ENCODE results near the gene FKBP4. TPM values are rescaled to one million over a fixed set of nuclear protein-coding genes. Genes with fewer than 3 reads are reported as not detected.

Gene FKBP4
- total RNA-seq, 1 donor = 17.4 TPM

- Histone ChIP-seq H3K4me2 (ENCODE audit: insufficient read depth, low read length) (peak overlapping the region; percentile 51), H3K9me3 (ENCODE audit: low read depth, low read length) (no peaks in the 10 kb centered on the region), H3K36me3 (ENCODE audit: insufficient read depth, low read length) (no peaks in the 10 kb centered on the region), H4K20me1 (ENCODE audit: insufficient read depth, low read length) (no peaks in the 10 kb centered on the region), H3K27ac (ENCODE audit: low read depth, low read length) (peak overlapping the region; percentile 58), H3K79me2 (ENCODE audit: insufficient read depth, low read length) (no peaks in the 10 kb centered on the region), H2AFZ (ENCODE audit: low read length) (peak overlapping the region; percentile 93), H3K27me3 (ENCODE audit: insufficient read depth, low read length) (no peaks in the 10 kb centered on the region), H3K4me3 (ENCODE audit: insufficient read depth, low read length) (peak overlapping the region; percentile 33), H3K4me1 (ENCODE audit: insufficient read depth, low read length) (peaks cover 25% of the 10 kb centered on the region)
- peak; percentile 90 for DNase-seq (ENCODE audit: insufficient read length, low spot score, missing footprints)
- no peak for TF ChIP-seq CTCF (IDR thresholded peaks at IDR 0.05; ENCODE audit: extremely low read depth, low read depth, low read length)
These were observed 50.5 kb downstream of the FKBP4 start for GRCh38 chr12:2845280-2845679.

GRCh38 chr12:2851931-2852330, 57.2 kb downstream of the FKBP4 start:
- H3K27me3 ChIP-seq (ENCODE audit: insufficient read depth, low read length) = no peaks in the 10 kb centered on the region
- no peak overlapping the region for H2AFZ ChIP-seq (ENCODE audit: low read length)
- no peaks in the 10 kb centered on the region for H3K79me2 ChIP-seq (ENCODE audit: insufficient read depth, low read length)
- no peaks in the 10 kb centered on the region for H3K36me3 ChIP-seq (ENCODE audit: insufficient read depth, low read length)
- no peak overlapping the region for H3K4me3 ChIP-seq (ENCODE audit: insufficient read depth, low read length)
- peaks cover 10% of the 10 kb centered on the region for H3K4me1 ChIP-seq (ENCODE audit: insufficient read depth, low read length)
- no peaks in the 10 kb centered on the region for H4K20me1 ChIP-seq (ENCODE audit: insufficient read depth, low read length)
- no peak for TF ChIP-seq CTCF (IDR thresholded peaks at IDR 0.05; ENCODE audit: extremely low read depth, low read depth, low read length)
- DNase-seq (ENCODE audit: insufficient read length, low spot score, missing footprints) = no peak
- H3K9me3 ChIP-seq (ENCODE audit: low read depth, low read length) = no peaks in the 10 kb centered on the region
- no peak overlapping the region for H3K27ac ChIP-seq (ENCODE audit: low read depth, low read length)
- no peak overlapping the region for H3K4me2 ChIP-seq (ENCODE audit: insufficient read depth, low read length)

- H3K4me1 ChIP-seq (ENCODE audit: insufficient read depth, low read length) = peaks cover 10% of the 10 kb centered on the region
- H3K4me3 ChIP-seq (ENCODE audit: insufficient read depth, low read length) = no peak overlapping the region
- DNase-seq (ENCODE audit: insufficient read length, low spot score, missing footprints) = peak; percentile 97
- no peak overlapping the region for H2AFZ ChIP-seq (ENCODE audit: low read length)
- H4K20me1 ChIP-seq (ENCODE audit: insufficient read depth, low read length) = no peaks in the 10 kb centered on the region
- H3K27me3 ChIP-seq (ENCODE audit: insufficient read depth, low read length) = no peaks in the 10 kb centered on the region
- H3K27ac ChIP-seq (ENCODE audit: low read depth, low read length) = no peak overlapping the region
- H3K9me3 ChIP-seq (ENCODE audit: low read depth, low read length) = no peaks in the 10 kb centered on the region
- H3K36me3 ChIP-seq (ENCODE audit: insufficient read depth, low read length) = no peaks in the 10 kb centered on the region
- no peaks in the 10 kb centered on the region for H3K79me2 ChIP-seq (ENCODE audit: insufficient read depth, low read length)
- H3K4me2 ChIP-seq (ENCODE audit: insufficient read depth, low read length) = peak overlapping the region; percentile 12
- peak; percentile 91 for TF ChIP-seq CTCF (IDR thresholded peaks at IDR 0.05; ENCODE audit: extremely low read depth, low read depth, low read length)
These were observed 58.9 kb downstream of the FKBP4 start for GRCh38 chr12:2853626-2854025.

Other genes starting within 250 kb of the FKBP4 start
- gene ITFG2, start 17.7 kb downstream of the FKBP4 start, total RNA-seq = 20.6 TPM in 2 replicates
- 0.59 TPM in 1 of 2 replicates, not detected in the other for gene NRIP2, start 40.1 kb downstream of the FKBP4 start, total RNA-seq
- not detected in 2 replicates for gene TEX52, start 62.1 kb downstream of the FKBP4 start, total RNA-seq
- gene FOXM1, start 82.2 kb downstream of the FKBP4 start, total RNA-seq = 3.3 and 4.7 TPM in 2 replicates
- gene RHNO1, start 82.3 kb downstream of the FKBP4 start, total RNA-seq = 27.1 and 28.6 TPM in 2 replicates
- 39.8 and 43.4 TPM in 2 replicates for gene TULP3, start 95.9 kb downstream of the FKBP4 start, total RNA-seq
- 15.2 and 16.2 TPM in 2 replicates for gene TEAD4, start 164.4 kb downstream of the FKBP4 start, total RNA-seq

Data from osteoblast (primary cell).